Fibroblast of pulmonary artery (primary cell): Measurements from ENCODE around the gene SLC35F3.

ENCODE experiments used
- DNase-seq: peaks from one replicate; pipeline ENCODE4 v3.0.0-alpha.2; 2010; ENCODE audit warnings: low read depth
- H3K4me3 ChIP-seq: replicated peaks from 2 replicates; pipeline ENCODE4 v1.5.1; 2011; ENCODE audit warnings: low read depth, mild to moderate bottlenecking, control low read depth, low read length, moderate library complexity
- TF ChIP-seq, protein P1 (sequence below): IDR thresholded peaks from 2 replicates; pipeline ENCODE4 v1.5.1; 2011; ENCODE audit warnings: mild to moderate bottlenecking, control low read depth, low read length, inconsistent platforms; ENCODE audit errors: missing control alignments

The SLC35F3 gene

GRCh38 chr1:234230414-234230862, 326.0 kb downstream of the SLC35F3 start:
- no peak for DNase-seq

DNA sequence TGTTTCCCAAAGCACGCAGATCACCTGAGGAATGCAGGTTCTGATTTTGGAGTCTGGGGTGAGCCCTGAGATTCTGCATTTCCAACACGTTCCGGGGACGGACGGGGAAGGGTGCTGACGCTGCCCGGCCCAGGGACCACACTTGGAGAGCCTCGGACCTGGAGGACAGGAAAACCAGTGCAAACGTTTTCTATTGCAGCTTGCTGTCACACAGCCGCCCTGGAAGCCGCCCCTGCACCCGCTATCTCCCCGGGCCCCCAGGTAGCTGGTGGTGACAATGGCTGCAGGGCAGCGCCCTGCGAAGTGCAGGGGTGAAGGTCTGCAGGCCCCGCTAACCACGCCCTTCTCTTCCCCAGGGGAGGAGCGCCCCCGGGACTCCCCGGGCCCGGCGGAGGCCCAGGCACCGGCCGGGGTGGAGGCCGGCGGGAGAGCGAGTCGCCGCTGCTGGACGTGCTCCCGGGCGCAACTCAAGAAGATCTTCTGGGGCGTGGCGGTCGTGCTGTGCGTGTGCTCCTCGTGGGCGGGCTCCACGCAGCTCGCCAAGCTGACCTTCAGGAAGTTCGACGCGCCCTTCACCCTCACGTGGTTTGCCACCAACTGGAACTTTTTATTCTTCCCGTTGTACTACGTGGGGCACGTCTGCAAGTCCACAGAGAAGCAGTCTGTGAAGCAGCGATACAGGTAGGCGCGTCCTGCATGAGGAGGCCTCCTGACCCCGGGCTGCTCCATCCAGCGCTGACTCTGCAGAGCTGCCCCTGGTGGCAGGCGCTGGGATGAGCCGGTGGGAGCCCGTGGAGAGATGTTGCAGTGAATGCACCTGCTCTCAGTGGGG, 326.8 kb downstream of the SLC35F3 start:
- TF ChIP-seq, protein P1, sequence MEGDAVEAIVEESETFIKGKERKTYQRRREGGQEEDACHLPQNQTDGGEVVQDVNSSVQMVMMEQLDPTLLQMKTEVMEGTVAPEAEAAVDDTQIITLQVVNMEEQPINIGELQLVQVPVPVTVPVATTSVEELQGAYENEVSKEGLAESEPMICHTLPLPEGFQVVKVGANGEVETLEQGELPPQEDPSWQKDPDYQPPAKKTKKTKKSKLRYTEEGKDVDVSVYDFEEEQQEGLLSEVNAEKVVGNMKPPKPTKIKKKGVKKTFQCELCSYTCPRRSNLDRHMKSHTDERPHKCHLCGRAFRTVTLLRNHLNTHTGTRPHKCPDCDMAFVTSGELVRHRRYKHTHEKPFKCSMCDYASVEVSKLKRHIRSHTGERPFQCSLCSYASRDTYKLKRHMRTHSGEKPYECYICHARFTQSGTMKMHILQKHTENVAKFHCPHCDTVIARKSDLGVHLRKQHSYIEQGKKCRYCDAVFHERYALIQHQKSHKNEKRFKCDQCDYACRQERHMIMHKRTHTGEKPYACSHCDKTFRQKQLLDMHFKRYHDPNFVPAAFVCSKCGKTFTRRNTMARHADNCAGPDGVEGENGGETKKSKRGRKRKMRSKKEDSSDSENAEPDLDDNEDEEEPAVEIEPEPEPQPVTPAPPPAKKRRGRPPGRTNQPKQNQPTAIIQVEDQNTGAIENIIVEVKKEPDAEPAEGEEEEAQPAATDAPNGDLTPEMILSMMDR, result no peak
- DNase-seq, result no peak
- no peak overlapping the region for H3K4me3 ChIP-seq

More at GRCh38 chr1:234230414-234230862, 326.0 kb downstream of the SLC35F3 start:
- no peak overlapping the region for H3K4me3 ChIP-seq
- TF ChIP-seq, protein P1, result no peak

DNA sequence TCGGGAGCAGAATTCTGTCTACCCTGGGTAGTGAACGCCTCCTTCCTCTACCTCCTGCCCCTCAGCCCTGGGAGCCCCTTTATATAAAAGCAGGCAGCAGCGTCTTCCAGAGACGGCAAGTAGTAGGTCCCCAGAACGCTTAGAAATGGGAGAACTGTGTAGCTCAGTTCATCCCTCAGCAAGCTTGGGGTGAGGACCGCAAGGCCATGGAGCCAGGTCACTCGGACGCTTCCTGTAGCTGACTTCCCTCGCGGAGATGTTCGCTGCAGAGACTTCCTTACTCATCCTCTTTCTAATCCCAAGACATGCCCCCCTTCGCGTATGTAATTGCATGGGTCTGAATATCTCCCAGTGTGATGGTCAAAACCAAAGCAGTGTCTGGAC, 327.4 kb downstream of the SLC35F3 start:
- TF ChIP-seq, protein P1, result no peak
- no peak for DNase-seq
- H3K4me3 ChIP-seq, result no peak overlapping the region

GRCh38 chr1:234234199-234234598, 329.7 kb downstream of the SLC35F3 start:
- DNase-seq, result no peak
- TF ChIP-seq, protein P1, result no peak

GRCh38 chr1:234235434-234235881, 331.0 kb downstream of the SLC35F3 start:
- TF ChIP-seq, protein P1, result no peak
- DNase-seq, result no peak
- no peak overlapping the region for H3K4me3 ChIP-seq

More at GRCh38 chr1:234234199-234234598, 329.7 kb downstream of the SLC35F3 start:
- H3K4me3 ChIP-seq, result no peak overlapping the region

GRCh38 chr1:234237393-234237792, 332.9 kb downstream of the SLC35F3 start:
- DNase-seq, result no peak
- TF ChIP-seq, protein P1, result no peak
- no peak overlapping the region for H3K4me3 ChIP-seq
